LNCaP clone FGC (cell line): ENCODE results near the gene ABCB4.

Experiments used
- DNase-seq: peaks from one replicate; pipeline ENCODE4 v3.0.0-alpha.2; 2011; ENCODE audit warnings: low read depth
- H3K4me3 ChIP-seq: 2 replicates; pipeline ENCODE4 v1.5.1; 2011; ENCODE audit warnings: mild to moderate bottlenecking, low read depth, low read length, control low read depth
- TF ChIP-seq, protein P1 (sequence below): IDR thresholded peaks from 2 replicates; pipeline ENCODE4 v1.5.1; 2012; ENCODE audit warnings: mild to moderate bottlenecking; ENCODE audit not compliant: control insufficient read depth, insufficient read depth; ENCODE audit errors: extremely low read depth

ABCB4 gene

GRCh38 chr7:87450706-87451105, 24.8 kb downstream of the ABCB4 start:
- no peak overlapping the region for H3K4me3 ChIP-seq
- DNase-seq: peak; percentile 8
- TF ChIP-seq, protein P1, sequence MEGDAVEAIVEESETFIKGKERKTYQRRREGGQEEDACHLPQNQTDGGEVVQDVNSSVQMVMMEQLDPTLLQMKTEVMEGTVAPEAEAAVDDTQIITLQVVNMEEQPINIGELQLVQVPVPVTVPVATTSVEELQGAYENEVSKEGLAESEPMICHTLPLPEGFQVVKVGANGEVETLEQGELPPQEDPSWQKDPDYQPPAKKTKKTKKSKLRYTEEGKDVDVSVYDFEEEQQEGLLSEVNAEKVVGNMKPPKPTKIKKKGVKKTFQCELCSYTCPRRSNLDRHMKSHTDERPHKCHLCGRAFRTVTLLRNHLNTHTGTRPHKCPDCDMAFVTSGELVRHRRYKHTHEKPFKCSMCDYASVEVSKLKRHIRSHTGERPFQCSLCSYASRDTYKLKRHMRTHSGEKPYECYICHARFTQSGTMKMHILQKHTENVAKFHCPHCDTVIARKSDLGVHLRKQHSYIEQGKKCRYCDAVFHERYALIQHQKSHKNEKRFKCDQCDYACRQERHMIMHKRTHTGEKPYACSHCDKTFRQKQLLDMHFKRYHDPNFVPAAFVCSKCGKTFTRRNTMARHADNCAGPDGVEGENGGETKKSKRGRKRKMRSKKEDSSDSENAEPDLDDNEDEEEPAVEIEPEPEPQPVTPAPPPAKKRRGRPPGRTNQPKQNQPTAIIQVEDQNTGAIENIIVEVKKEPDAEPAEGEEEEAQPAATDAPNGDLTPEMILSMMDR: no peak

- no peak overlapping the region for H3K4me3 ChIP-seq
- no peak for DNase-seq
- TF ChIP-seq, protein P1: no peak
Measured at GRCh38 chr7:87448388-87448787, 27.1 kb downstream of the ABCB4 start.

GRCh38 chr7:87447116-87447635, 28.3 kb downstream of the ABCB4 start:
- no peak for DNase-seq
- TF ChIP-seq, protein P1: no peak
- H3K4me3 ChIP-seq: no peak overlapping the region

GRCh38 chr7:87445897-87446296, 29.6 kb downstream of the ABCB4 start:
- DNase-seq: no peak
- H3K4me3 ChIP-seq: no peak overlapping the region
- TF ChIP-seq, protein P1: no peak

GRCh38 chr7:87435546-87435945, 39.9 kb downstream of the ABCB4 start:
- TF ChIP-seq, protein P1: no peak
- H3K4me3 ChIP-seq: no peak overlapping the region
- DNase-seq: no peak

DNA sequence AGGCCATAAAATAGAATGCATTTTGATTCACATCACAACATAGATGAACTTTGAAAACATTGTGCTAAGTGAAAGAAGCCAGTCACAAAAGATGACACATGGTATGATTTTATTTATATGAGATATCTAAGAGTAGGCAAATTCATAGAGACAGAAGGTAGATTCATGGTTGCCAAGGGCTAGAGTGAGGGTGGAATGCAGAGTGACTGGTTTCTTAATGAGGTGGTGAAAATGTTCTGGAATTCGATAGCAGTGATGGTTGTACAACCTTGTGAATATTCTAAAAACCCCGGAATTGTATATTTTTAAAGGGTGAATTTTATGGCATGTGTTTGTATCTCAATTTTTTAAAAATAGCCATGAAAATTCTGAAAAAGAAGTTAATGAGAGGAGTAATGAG, 42.9 kb downstream of the ABCB4 start:
- TF ChIP-seq, protein P1: no peak
- no peak overlapping the region for H3K4me3 ChIP-seq
- DNase-seq: no peak

GRCh38 chr7:87427288-87427687, 48.2 kb downstream of the ABCB4 start:
- no peak for DNase-seq
- TF ChIP-seq, protein P1: no peak
- H3K4me3 ChIP-seq: no peak overlapping the region
